B cell (primary cell): ENCODE measurements around the gene LMO3. TPM values are rescaled to one million over a fixed set of nuclear protein-coding genes. Genes with fewer than 3 reads are reported as not detected.

Source experiments
- ATAC-seq: fragments of 200-7000 bp; cut with Tn5 transposase; one replicate; pipeline ENCODE4 v1.10.0; 2021; ENCODE audit warnings: low read depth, mild to moderate bottlenecking, moderate number of reproducible peaks, moderate library complexity
- CTCF ChIA-PET: fragments of 350-600 bp; sonication (Branson Sonifier 250); formaldehyde crosslinking; loops from one replicate; lab custom pipeline; 2021; ENCODE audit warnings: antibody characterized with exemption, inconsistent platforms; lab: Charles Lee
- POLR2A ChIA-PET: fragments of 350-600 bp; sonication (Branson Sonifier 250); formaldehyde crosslinking; loops from one replicate; lab custom pipeline; 2021; ENCODE audit warnings: antibody characterized with exemption; lab: Charles Lee
- DNase-seq: peaks from one replicate; pipeline ENCODE4 v3.0.0; 2013
- H2AFZ ChIP-seq: 2 replicates; pipeline ENCODE4 v1.6.1; 2012; ENCODE audit warnings: mild to moderate bottlenecking, low read depth, low read length; ENCODE audit not compliant: insufficient read depth, poor library complexity, severe bottlenecking
- H3K27ac ChIP-seq, 2 donors: 1 replicate in 1 of 2; 2 replicates in 1 of 2; pipeline ENCODE4 v1.5.1; 2012 to 2013; ENCODE audit warnings: low read length in 2 of 2, mild to moderate bottlenecking in 2 of 2, moderate library complexity in 1 of 2
- H3K27me3 ChIP-seq, 4 experiments: fragments of 200-600 bp in 1 of 4; sonication (generic) in 1 of 4; replicated peaks in 1 of 4; 1 replicate in 2 of 4; 2 replicates in 2 of 4; pipeline versions ENCODE4 v1.6.1 to v1.7.0; 2013 to 2016; ENCODE audit warnings: low read length in 3 of 4, mild to moderate bottlenecking in 2 of 4, mixed read lengths in 1 of 4, moderate library complexity in 1 of 4; ENCODE audit not compliant: insufficient read depth in 4 of 4, control insufficient read depth in 3 of 4; ENCODE audit errors: control extremely low read depth in 1 of 4
- H3K36me3 ChIP-seq, 2 experiments: replicated peaks in 1 of 2; 1 replicate in 1 of 2; 2 replicates in 1 of 2; pipeline versions ENCODE4 v1.6.1 to v1.7.1; 2013; ENCODE audit warnings: low read length in 1 of 2; ENCODE audit not compliant: insufficient read depth in 2 of 2, control insufficient read depth in 1 of 2; ENCODE audit errors: control extremely low read depth in 1 of 2, extremely low read depth in 1 of 2
- H3K4me1 ChIP-seq, 2 donors: fragments of 200-600 bp in 1 of 2; sonication (generic) in 1 of 2; 1 replicate in 1 of 2; 2 replicates in 1 of 2; pipeline versions ENCODE4 v1.5.1 to v1.6.1; 2013 to 2017; ENCODE audit warnings: low read length in 2 of 2; ENCODE audit not compliant: control insufficient read depth in 2 of 2, insufficient read depth in 2 of 2
- H3K4me2 ChIP-seq: replicated peaks from 2 replicates; pipeline ENCODE3; 2012; ENCODE audit warnings: mild to moderate bottlenecking, low read depth, low read length; ENCODE audit not compliant: poor library complexity, severe bottlenecking
- H3K4me3 ChIP-seq, 5 experiments: fragments of 200-600 bp in 1 of 5; sonication (generic) in 1 of 5; 1 replicate in 3 of 5; 2 replicates in 2 of 5; pipeline versions ENCODE4 v1.5.1 to v1.7.0; 2011 to 2016; ENCODE audit warnings: low read length in 4 of 5, mild to moderate bottlenecking in 4 of 5, low read depth in 2 of 5, control low read depth in 1 of 5, moderate library complexity in 1 of 5; ENCODE audit not compliant: insufficient read depth in 1 of 5; ENCODE audit errors: control extremely low read depth in 1 of 5, extremely low read depth in 1 of 5
- H3K79me2 ChIP-seq: fragments of 200-600 bp; sonication (generic); one replicate; pipeline ENCODE4 v1.6.0; 2016; ENCODE audit warnings: low read length; ENCODE audit not compliant: control insufficient read depth, insufficient read depth
- H3K9ac ChIP-seq: fragments of 200-600 bp; sonication (generic); 2 replicates; pipeline ENCODE4 v1.6.1; 2017; ENCODE audit warnings: mild to moderate bottlenecking, low read length, moderate library complexity
- H3K9me3 ChIP-seq, 3 donors: one replicate each; pipeline versions ENCODE4 v1.6.1 to v1.7.1; 2013; ENCODE audit warnings: low read length in 2 of 3; ENCODE audit not compliant: control insufficient read depth in 2 of 3, insufficient read depth in 1 of 3; ENCODE audit errors: control extremely low read depth in 1 of 3
- H4K20me1 ChIP-seq: 2 replicates; pipeline ENCODE4 v1.6.0; 2012; ENCODE audit warnings: mild to moderate bottlenecking, low read length; ENCODE audit not compliant: insufficient read depth, control insufficient read depth, poor library complexity, severe bottlenecking
- H3K27ac Mint-ChIP-seq: one replicate; pipeline ENCODE4 v1.8.0; 2021; ENCODE audit warnings: mixed read lengths
- H3K27me3 Mint-ChIP-seq: one replicate; pipeline ENCODE4 v1.8.0; 2021; ENCODE audit warnings: mixed read lengths
- H3K4me1 Mint-ChIP-seq: one replicate; pipeline ENCODE4 v1.8.0; 2021; ENCODE audit warnings: mixed read lengths
- H3K4me3 Mint-ChIP-seq: one replicate; pipeline ENCODE4 v1.8.0; 2021; ENCODE audit warnings: mixed read lengths
- H3K9me3 Mint-ChIP-seq: one replicate; pipeline ENCODE4 v1.8.0; 2022; ENCODE audit warnings: mixed read lengths; ENCODE audit not compliant: insufficient read depth
- CTCF ChIP-seq: fragments of 200-600 bp; IDR thresholded peaks from one replicate; pipeline ENCODE4 v1.8.0; 2022; ENCODE audit warnings: antibody characterized with exemption, mild to moderate bottlenecking
- EZH2 ChIP-seq: IDR thresholded peaks from 2 replicates; pipeline ENCODE4 v1.6.1; 2012; ENCODE audit warnings: borderline replicate concordance, low read depth, mild to moderate bottlenecking, moderate library complexity, low read length; ENCODE audit not compliant: insufficient read depth, poor library complexity, severe bottlenecking
- WGBS: methylation state at CpG from one replicate; pipeline ENCODE4 v1.1.5; 2013; ENCODE audit warnings: missing lambda C conversion rate; ENCODE audit not compliant: insufficient coverage; 5-methylcytosine and 5-hydroxymethylcytosine counted together
- intact Hi-C: fragments of 100-400 bp; cut with micrococcal nuclease; formaldehyde crosslinking; loops from one replicate; pipeline ENCODE4 v1.10.0; 2022
- polyA plus RNA-seq: library from polyadenylated mRNA; depleted of rRNA; stranded (reverse); fragments of >200 nt; gene quantifications from 2 replicates; pipeline ENCODE4 v1.2.3, GENCODE V29; 2012
- total RNA-seq, 2 donors: library from RNA; stranded (reverse); fragments of 120-200 nt in 1 of 2; gene quantifications; 1 replicate in 1 of 2; 2 replicates in 1 of 2; pipeline versions ENCODE4 v1.2.3 to v1.2.4, GENCODE V29; 2013 to 2022

The LMO3 gene
- total and polyA plus RNA-seq, 2 donors (not counting 1 experiment from before 2014, with no cell fraction given): not detected

- no peak overlapping the region for H3K4me3 ChIP-seq
- no peaks in the 10 kb centered on the region for H3K79me2 ChIP-seq
- ATAC-seq (no peak), DNase-seq (no peak)
- Mint-ChIP-seq H3K4me1 (peaks cover 3% of the 10 kb centered on the region), H3K4me3 (no peak overlapping the region), H3K27me3 (no peaks in the 10 kb centered on the region), H3K27ac (no peak overlapping the region), H3K9me3 (peaks cover 5% of the 10 kb centered on the region)
- no peaks in the 10 kb centered on the region for H3K36me3 ChIP-seq
- no peaks in the 10 kb centered on the region for H4K20me1 ChIP-seq
- no peaks in the 10 kb centered on the region for H3K27me3 ChIP-seq
- no peak overlapping the region for H3K9ac ChIP-seq
- intact Hi-C loops: no loop called here
- H3K4me1 ChIP-seq: no peaks in the 10 kb centered on the region
- TF ChIP-seq CTCF (no peak), EZH2 (no peak)
- H3K4me2 ChIP-seq: no peak overlapping the region
- no peaks in the 10 kb centered on the region for H3K9me3 ChIP-seq
- CTCF ChIA-PET: no interaction called here
- H3K27ac ChIP-seq: no peak overlapping the region
- no peak overlapping the region for H2AFZ ChIP-seq
- WGBS: 60% methylated on average over 1 of the region's 1 CpG
- POLR2A ChIA-PET: no interaction called here
Observed at GRCh38 chr12:16634786-16635185, 28.8 kb upstream of the LMO3 start.

- intact Hi-C loops: no loop called here
- H3K4me1 ChIP-seq: no peaks in the 10 kb centered on the region
- ChIA-PET CTCF (no interaction called here), POLR2A (no interaction called here)
- Mint-ChIP-seq H3K9me3 (peaks cover 2% of the 10 kb centered on the region), H3K27me3 (no peaks in the 10 kb centered on the region), H3K4me1 (no peaks in the 10 kb centered on the region), H3K27ac (no peak overlapping the region), H3K4me3 (no peak overlapping the region)
- WGBS: no CpG with 5 or more reads among the region's 1 CpG
- no peak overlapping the region for H3K9ac ChIP-seq
- H3K27ac ChIP-seq: no peak overlapping the region
- H2AFZ ChIP-seq: no peak overlapping the region
- no peak overlapping the region for H3K4me2 ChIP-seq
- DNase-seq: no peak
- H3K27me3 ChIP-seq: no peaks in the 10 kb centered on the region
- H3K9me3 ChIP-seq: no peaks in the 10 kb centered on the region
- no peak overlapping the region for H3K4me3 ChIP-seq
- H4K20me1 ChIP-seq: no peaks in the 10 kb centered on the region
- no peaks in the 10 kb centered on the region for H3K36me3 ChIP-seq
- TF ChIP-seq CTCF (no peak), EZH2 (no peak)
- H3K79me2 ChIP-seq: no peaks in the 10 kb centered on the region
- ATAC-seq: no peak
Observed at GRCh38 chr12:16626991-16627390, 21.0 kb upstream of the LMO3 start.
